Colonic mucosa (tissue), 4 donors: ENCODE data around the gene DDX1. TPM values are rescaled to one million over a fixed set of nuclear protein-coding genes. Genes with fewer than 3 reads are reported as not detected.

Experiments used
- DNase-seq: peaks from one replicate; pipeline ENCODE4 v3.0.0-alpha.2; 2020
- H3K27ac ChIP-seq: fragments of 200-600 bp; one replicate; pipeline ENCODE4 v1.8.0; 2021
- H3K27me3 ChIP-seq: fragments of 200-600 bp; one replicate; pipeline ENCODE4 v1.8.0; 2021
- H3K36me3 ChIP-seq: fragments of 200-600 bp; one replicate; pipeline ENCODE4 v1.8.0; 2021
- H3K4me1 ChIP-seq: fragments of 200-600 bp; one replicate; pipeline ENCODE4 v1.8.0; 2021; ENCODE audit warnings: mild to moderate bottlenecking
- H3K4me3 ChIP-seq: fragments of 200-600 bp; one replicate; pipeline ENCODE4 v1.8.0; 2021
- H3K9ac ChIP-seq, 2 donors: one replicate each; pipeline ENCODE4 v1.7.0; 2013; ENCODE audit warnings: control low read depth in 2 of 2, low read depth in 2 of 2, low read length in 2 of 2
- H3K9me3 ChIP-seq: fragments of 200-600 bp; one replicate; pipeline ENCODE4 v1.8.0; 2021
- CTCF ChIP-seq: fragments of 200-600 bp; IDR thresholded peaks from one replicate; pipeline ENCODE4 v1.8.0; 2022; ENCODE audit warnings: antibody characterized with exemption, mild to moderate bottlenecking
- intact Hi-C: fragments of 100-400 bp; cut with DNase I; formaldehyde crosslinking; loops from one replicate; pipeline ENCODE4 v1.14.1; 2022
- total RNA-seq, 2 donors: library from RNA; stranded (reverse); fragmentation: NEBNext Ultra II Directional in 1 of 2; extraction: Animal tissue kit (Norgen Biotek cat#: 25700) in 1 of 2; gene quantifications; one replicate each; pipeline ENCODE4 v1.2.1, GENCODE V29; 2021
- donor health status: healthy.
- donor health status: DM: no; HTN: no; CAD: no.
- donor health status: DM: no; HTN: no; CAD: no.

DDX1 gene
- total RNA-seq, 2 donors from 2014 or later = 71.6 to 91.3 TPM

DNA sequence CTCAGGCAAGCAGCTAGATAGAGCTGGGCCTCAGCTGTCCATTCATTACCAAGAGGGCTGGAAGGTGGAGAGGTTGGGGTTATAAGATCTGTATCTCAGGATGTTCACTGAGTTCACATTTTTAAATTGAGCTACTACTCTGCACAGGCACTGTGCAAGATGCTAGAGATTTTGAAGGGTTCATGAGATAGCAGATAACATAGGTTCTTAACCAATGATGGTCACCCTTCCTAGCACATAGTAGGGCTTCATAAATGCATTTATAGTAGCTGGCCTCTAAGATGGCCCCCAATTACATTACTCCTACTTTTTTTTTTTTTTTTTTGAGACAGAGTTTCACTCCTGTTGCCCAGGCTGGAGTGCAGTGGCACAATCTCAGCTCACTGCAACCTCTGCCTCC lies 79.7 kb downstream of the DDX1 start:
- no peak for DNase-seq
- intact Hi-C loops = no loop called here
- no peaks in the 10 kb centered on the region for H3K27me3 ChIP-seq
- H3K4me3 ChIP-seq = no peak overlapping the region
- no peak for TF ChIP-seq CTCF
- no peaks in the 10 kb centered on the region for H3K36me3 ChIP-seq
- no peaks in the 10 kb centered on the region for H3K4me1 ChIP-seq
- H3K9me3 ChIP-seq = no peaks in the 10 kb centered on the region
- H3K9ac ChIP-seq = no peak overlapping the region
- no peak overlapping the region for H3K27ac ChIP-seq

DNA sequence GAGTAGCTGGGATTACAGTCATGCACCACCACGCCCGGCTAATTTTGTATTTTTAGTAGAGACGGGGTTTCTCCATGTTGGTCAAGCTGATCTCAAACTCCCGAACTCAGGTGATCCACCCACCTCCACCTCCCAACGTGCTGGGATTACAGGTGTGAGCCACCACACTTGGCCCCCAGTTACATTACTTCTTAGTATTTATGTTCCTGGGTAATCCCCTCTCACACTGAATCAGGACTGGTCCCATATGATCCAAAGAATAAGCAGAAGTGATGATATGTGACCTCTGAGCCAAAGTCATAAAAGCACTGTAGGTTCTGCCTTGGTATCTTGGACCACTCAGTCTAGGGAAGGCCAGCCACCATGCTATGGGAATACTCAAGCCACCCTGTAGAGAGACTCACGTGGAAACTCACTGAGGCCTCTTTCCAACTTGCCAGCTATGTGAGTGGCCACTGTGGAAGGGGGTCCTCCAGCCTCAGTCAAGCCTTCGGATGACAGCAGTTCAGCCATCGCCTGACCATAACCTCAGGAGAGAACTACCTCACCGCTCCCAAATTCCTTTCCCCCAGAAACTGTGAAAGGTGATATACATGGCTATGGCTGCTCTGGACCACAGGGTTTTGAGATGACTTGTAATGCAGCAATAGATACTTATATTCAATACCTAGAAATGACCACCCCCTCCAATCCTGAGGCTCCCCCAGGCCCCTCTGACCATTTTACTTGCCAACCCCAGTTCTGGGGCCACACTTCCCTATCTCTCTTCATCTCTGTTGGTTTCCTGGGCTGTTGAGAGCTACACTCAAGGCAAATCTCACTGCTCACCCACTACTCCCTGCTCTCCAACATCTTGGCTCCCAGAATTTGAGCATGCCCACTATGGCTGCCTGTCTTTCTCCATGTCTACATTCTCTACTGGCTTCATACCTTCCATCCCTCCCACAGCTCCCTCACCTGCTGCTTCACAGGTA lies 80.5 kb downstream of the DDX1 start:
- Histone ChIP-seq H3K27me3 (no peaks in the 10 kb centered on the region), H3K9ac (no peak overlapping the region), H3K27ac (no peak overlapping the region), H3K36me3 (no peaks in the 10 kb centered on the region), H3K4me3 (no peak overlapping the region), H3K9me3 (no peaks in the 10 kb centered on the region), H3K4me1 (no peaks in the 10 kb centered on the region)
- TF ChIP-seq CTCF = no peak
- no peak for DNase-seq
- intact Hi-C loops = no loop called here

DNA sequence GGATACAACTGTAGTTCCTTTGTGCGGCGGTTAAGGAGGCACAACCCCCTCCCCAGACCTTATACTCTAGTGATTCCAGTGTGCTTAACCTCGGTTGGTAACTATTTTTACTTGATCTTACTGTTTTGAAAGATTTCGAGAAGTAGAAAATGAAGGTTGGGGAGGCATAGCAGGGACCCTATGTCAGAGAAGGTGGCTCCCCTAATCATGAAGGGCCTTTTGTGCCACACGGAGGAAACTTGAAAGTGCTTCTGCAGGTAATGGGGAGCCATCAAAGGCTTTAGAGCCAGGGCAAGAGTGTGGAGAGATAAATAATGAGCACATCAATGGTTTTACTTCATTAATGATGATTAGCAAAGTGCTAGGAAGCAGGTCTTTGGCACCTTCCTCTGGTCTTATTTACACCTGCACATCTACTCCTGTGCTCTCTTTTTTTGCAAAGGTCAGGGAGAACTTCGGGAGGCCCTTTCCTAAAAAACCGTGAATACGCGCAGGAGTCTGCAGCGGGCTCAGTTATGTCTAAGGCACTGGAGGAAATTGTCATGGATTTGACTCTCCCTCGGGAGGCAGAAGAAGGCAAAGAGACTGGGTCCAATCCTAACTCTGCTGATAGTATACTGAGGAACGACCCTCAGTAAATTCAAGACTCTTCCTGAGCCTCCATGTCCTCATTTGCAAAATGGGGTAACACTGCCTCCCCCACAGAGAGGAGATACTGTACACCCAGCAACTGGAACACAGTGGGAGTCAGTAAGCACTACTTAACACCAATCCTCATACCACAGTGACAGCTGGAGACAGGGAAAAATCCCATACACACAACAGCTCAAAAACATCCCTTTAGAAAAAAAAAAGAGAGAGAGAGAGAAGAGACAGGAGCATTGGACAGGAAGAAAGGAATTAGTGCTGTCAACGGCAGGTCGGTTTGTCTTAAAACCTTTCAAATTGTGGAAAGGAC lies 81.6 kb downstream of the DDX1 start:
- Histone ChIP-seq H3K27me3 (no peaks in the 10 kb centered on the region), H3K9me3 (no peaks in the 10 kb centered on the region), H3K9ac (no peak overlapping the region), H3K4me1 (no peaks in the 10 kb centered on the region), H3K27ac (no peak overlapping the region), H3K4me3 (no peak overlapping the region), H3K36me3 (no peaks in the 10 kb centered on the region)
- no peak for TF ChIP-seq CTCF
- intact Hi-C loops = no loop called here
- no peak for DNase-seq

- Histone ChIP-seq H3K9ac (no peak overlapping the region), H3K36me3 (no peaks in the 10 kb centered on the region), H3K4me3 (no peak overlapping the region), H3K4me1 (no peaks in the 10 kb centered on the region), H3K27ac (no peak overlapping the region), H3K27me3 (no peaks in the 10 kb centered on the region), H3K9me3 (no peaks in the 10 kb centered on the region)
- no peak for TF ChIP-seq CTCF
- intact Hi-C loops = no loop called here
- no peak for DNase-seq
Measured at GRCh38 chr2:15673919-15674636, 82.4 kb downstream of the DDX1 start.
